Measurements from ENCODE around the gene SEBOX. TPM values are rescaled to one million over a fixed set of nuclear protein-coding genes. Genes with fewer than 3 reads are reported as not detected.
A peak's percentile ranks its signal among the peaks of the same experiment; 100 is the strongest.
"Not testable (repeated sequence)": the region's sequence is repeated elsewhere in the genome, so short reads cannot be mapped to it uniquely, and the experiment has no call there.

The SEBOX gene
- total and polyA plus RNA-seq, 5 donors: not detected

DNA sequence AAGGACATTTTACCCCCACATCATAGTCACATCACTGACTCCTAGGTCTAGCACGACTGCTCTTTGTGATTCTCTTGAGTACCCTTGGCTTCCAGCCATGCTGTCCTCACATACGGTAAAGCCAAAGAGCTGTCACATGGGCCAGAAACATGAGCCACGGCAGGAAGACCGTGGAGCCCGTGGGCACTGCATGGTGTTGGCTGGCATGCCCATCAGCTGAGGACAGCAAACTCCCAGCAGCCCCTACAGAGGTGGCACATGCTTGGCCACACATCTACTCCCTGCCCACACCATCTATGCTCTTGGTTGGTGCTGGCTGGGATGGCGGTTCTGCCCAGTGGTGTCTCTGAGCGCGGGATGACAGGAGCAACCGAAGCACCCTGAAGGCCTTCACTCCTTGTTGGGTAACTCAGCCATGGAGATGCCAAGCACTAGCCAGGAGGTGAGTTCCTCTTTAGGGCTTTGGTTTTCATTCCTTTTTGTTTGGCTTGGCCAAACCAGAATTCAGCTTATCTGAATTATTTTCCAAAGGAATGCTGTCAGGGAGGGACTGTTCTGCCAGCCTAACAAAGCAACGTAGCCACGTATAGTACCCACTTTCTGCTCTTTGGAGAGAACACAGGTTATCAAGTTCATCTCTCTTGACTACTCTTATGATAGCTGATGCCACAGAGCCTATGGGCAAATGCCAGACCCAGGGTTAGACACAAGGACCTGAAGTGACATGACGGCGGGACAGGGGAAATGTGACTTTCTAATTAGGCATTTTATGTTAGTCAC, 19.4 kb downstream of the SEBOX start:
- no peaks in the 10 kb centered on the region for H3K9me3 ChIP-seq (ENCODE audit: control insufficient read depth, low read length)
- H3K27me3 ChIP-seq (ENCODE audit: control insufficient read depth, insufficient read depth): no peaks in the 10 kb centered on the region
- no peak overlapping the region for H3K4me3 ChIP-seq (ENCODE audit: low read length)
- WGBS: 50% methylated on average over 13 of the region's 13 CpGs
- peak; percentile 9 to 49 for ATAC-seq
- intact Hi-C loops (cut with DNase I): no loop called here
- peaks cover 2% of the 10 kb centered on the region for H3K4me1 ChIP-seq (ENCODE audit: control insufficient read depth, insufficient read depth, low read length)
- DNase-seq: peak in 1 of 3 donors; percentile 58
- peak overlapping the region; percentile 5 for H3K27ac ChIP-seq (ENCODE audit: low read length)

DNA sequence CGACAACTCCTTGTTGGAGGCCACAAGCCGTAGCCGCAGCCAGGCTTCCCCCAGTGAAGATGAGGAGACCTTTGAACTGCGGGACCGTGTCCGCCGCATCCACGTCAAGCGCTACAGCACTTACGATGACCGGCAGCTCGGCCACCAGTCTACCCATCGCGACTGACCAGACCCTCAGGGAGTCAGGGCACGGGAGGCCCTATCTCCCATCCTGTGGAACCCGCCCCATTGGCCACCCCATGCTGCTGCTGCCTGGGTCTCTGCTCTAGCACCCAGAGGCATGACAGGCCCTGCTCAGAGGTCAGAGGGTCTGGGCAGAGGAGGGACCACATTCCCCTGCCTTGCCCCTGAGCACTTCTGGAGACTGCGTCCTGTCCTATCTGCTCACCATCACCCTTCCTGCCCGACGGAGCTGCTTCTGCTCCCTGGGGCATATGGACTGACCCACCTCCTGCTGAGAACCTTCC, 20.5 kb downstream of the SEBOX start:
- 81% methylated on average over 19 of the region's 19 CpGs for WGBS
- DNase-seq (no peak), ATAC-seq (peak in 1 of 2 donors; percentile 2)
- Histone ChIP-seq H3K27ac (ENCODE audit: low read length) (no peak overlapping the region), H3K27me3 (ENCODE audit: control insufficient read depth, insufficient read depth) (no peaks in the 10 kb centered on the region), H3K4me1 (ENCODE audit: control insufficient read depth, insufficient read depth, low read length) (peaks cover 2% of the 10 kb centered on the region), H3K4me3 (ENCODE audit: low read length) (no peak overlapping the region), H3K9me3 (ENCODE audit: control insufficient read depth, low read length) (no peaks in the 10 kb centered on the region)
- intact Hi-C loops (cut with DNase I): no loop called here

DNA sequence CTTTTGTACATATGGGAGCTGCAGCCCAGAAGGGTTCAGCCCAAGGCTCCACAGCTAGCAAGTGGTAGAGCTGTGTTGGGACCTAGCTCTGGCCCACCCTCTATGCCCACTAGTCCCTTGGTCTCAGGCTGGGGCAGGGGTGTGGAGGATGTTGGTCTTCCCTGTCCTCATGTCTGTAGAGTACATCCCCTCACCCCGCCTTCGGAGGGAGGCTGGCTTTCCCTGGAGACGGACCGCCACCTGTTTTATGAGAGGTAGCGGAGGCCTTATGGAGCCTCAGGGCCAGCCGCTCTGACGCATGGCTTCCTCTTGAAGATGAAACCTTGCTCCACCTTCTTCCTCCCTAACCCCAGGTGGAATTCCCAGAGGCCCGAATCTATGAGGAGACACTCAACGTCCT, 21.0 kb downstream of the SEBOX start:
- WGBS: 80% methylated on average over 9 of the region's 9 CpGs
- Histone ChIP-seq H3K4me1 (ENCODE audit: control insufficient read depth, insufficient read depth, low read length) (peaks cover 2% of the 10 kb centered on the region), H3K9me3 (ENCODE audit: control insufficient read depth, low read length) (no peaks in the 10 kb centered on the region), H3K27ac (ENCODE audit: low read length) (no peak overlapping the region), H3K27me3 (ENCODE audit: control insufficient read depth, insufficient read depth) (no peaks in the 10 kb centered on the region), H3K4me3 (ENCODE audit: low read length) (no peak overlapping the region)
- DNase-seq: no peak
- no peak for ATAC-seq
- intact Hi-C loops (cut with DNase I): no loop called here

DNA sequence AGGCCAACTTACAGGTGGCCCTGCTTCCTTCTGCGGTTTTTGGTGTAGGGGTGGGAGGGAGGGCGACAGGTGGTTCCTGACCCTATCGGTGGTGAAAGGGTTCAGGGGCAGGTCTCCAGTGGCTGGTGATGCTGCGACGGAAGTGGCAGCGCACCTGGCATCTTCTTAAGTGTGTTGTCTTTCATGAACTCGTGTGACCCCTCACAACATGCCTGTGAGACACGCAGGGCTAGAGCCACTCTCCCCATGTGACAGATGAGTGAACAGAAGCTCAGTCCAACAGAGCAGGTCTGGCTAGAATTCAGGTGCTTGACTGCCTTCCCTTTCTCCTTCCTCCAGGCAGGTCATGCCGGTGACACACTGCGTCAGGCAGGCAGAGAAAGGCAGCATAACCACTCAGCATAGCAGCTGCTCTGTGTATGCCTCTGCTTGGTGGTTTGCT, 21.5 kb downstream of the SEBOX start:
- no peaks in the 10 kb centered on the region for H3K9me3 ChIP-seq (ENCODE audit: control insufficient read depth, low read length)
- H3K27ac ChIP-seq (ENCODE audit: low read length): no peak overlapping the region
- no peaks in the 10 kb centered on the region for H3K27me3 ChIP-seq (ENCODE audit: control insufficient read depth, insufficient read depth)
- WGBS: 83% methylated on average over 10 of the region's 10 CpGs
- intact Hi-C loops (cut with DNase I): no loop called here
- H3K4me3 ChIP-seq (ENCODE audit: low read length): no peak overlapping the region
- no peak for DNase-seq
- no peak for ATAC-seq
- peaks cover 2% of the 10 kb centered on the region for H3K4me1 ChIP-seq (ENCODE audit: control insufficient read depth, insufficient read depth, low read length)

DNA sequence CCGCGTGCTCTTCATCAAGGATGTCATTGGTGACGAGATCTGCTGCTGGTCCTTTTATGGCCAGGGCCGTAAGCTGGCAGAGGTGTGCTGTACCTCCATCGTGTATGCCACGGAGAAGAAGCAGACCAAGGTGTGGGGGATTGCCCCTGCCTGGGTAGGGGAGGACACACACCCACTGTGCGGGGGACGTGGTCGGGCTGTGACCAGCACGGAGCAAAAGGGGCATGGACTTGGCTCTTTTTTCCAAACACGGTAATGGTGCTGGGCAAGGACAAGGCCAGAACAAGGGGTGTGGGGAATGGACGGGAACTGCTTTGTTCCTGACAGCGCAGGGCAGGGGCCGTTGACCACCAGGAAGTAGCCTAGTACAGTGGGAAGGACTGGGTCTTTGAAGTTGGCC, 22.7 kb downstream of the SEBOX start:
- Histone ChIP-seq H3K27ac (ENCODE audit: low read length) (no peak overlapping the region), H3K9me3 (ENCODE audit: control insufficient read depth, low read length) (no peaks in the 10 kb centered on the region), H3K4me1 (ENCODE audit: control insufficient read depth, insufficient read depth, low read length) (peaks cover 2% of the 10 kb centered on the region), H3K27me3 (ENCODE audit: control insufficient read depth, insufficient read depth) (no peaks in the 10 kb centered on the region), H3K4me3 (ENCODE audit: low read length) (no peak overlapping the region)
- no peak for DNase-seq
- intact Hi-C loops (cut with DNase I): no loop called here
- WGBS: 87% methylated on average over 14 of the region's 14 CpGs
- ATAC-seq: no peak

DNA sequence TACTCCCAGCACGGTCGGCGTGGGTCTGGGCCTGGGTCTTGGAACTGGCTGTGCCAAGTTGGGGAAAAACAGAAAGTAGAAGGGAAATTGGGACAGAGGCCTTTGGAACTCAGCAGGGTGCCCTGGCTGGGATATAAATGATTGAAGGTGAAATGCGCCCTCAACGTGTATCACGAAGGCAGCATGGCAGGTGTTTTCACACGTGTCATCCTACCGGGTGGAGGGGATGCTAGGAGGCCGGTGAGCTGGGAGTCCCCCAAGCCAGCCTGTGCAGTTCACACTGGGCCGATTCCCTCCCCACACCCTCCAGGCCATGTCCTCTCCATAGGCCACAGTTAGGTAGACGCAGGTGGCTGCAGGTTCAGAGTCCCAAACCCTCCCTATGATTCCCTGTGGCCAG, 23.5 kb downstream of the SEBOX start:
- intact Hi-C loops (cut with DNase I): no loop called here
- ATAC-seq: no peak
- Histone ChIP-seq H3K27me3 (ENCODE audit: control insufficient read depth, insufficient read depth) (no peaks in the 10 kb centered on the region), H3K4me3 (ENCODE audit: low read length) (no peak overlapping the region), H3K27ac (ENCODE audit: low read length) (no peak overlapping the region), H3K9me3 (ENCODE audit: control insufficient read depth, low read length) (no peaks in the 10 kb centered on the region), H3K4me1 (ENCODE audit: control insufficient read depth, insufficient read depth, low read length) (peaks cover 5% of the 10 kb centered on the region)
- no peak for DNase-seq
- 89% methylated on average over 11 of the region's 11 CpGs for WGBS

DNA sequence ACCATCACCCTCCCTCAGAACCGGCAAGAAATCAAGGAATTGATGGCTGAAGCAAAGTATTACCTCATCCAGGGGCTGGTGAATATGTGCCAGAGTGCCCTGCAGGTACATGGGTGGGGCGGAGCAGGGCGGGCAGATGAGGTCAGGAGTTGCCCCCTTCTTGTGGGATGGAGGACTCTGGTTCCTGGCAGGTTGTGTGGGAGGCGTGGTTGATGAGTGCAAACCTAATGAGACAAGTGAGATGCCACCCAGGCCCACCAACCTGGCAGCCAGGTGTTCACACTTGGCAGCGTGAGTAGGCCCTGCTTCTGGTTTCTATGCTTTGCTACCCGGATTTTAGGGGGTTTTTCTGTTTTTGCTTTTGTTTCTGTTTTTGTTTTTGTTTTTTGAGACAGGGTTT, 24.6 kb downstream of the SEBOX start:
- DNase-seq (no peak), ATAC-seq (no peak)
- Histone ChIP-seq H3K27me3 (ENCODE audit: control insufficient read depth, insufficient read depth) (no peaks in the 10 kb centered on the region), H3K27ac (ENCODE audit: low read length) (no peak overlapping the region), H3K4me1 (ENCODE audit: control insufficient read depth, insufficient read depth, low read length) (peaks cover 5% of the 10 kb centered on the region), H3K9me3 (ENCODE audit: control insufficient read depth, low read length) (no peaks in the 10 kb centered on the region), H3K4me3 (ENCODE audit: low read length) (no peak overlapping the region)
- WGBS: 89% methylated on average over 6 of the region's 6 CpGs
- intact Hi-C loops (cut with DNase I): no loop called here

DNA sequence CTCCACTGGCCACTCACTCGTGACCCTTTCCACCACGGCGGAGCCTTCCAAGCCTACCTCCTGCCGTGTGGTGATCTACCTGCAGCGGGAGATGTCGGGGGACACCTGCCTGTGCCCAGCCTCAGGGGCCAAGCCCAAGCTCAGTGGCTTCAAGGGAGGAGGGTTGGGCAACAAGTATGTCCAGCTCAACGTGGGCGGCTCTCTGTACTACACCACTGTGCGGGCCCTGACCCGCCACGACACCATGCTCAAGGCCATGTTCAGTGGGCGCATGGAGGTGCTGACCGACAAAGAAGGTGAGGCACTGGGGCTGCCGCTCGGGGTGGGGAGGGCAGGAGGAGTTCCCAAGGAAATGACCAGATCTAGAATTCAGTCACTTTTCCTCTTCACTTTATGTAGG, 25.6 kb downstream of the SEBOX start:
- DNase-seq (no peak), ATAC-seq (no peak)
- 88% methylated on average over 15 of the region's 15 CpGs for WGBS
- H3K27me3 ChIP-seq (ENCODE audit: control insufficient read depth, insufficient read depth): no peaks in the 10 kb centered on the region
- no peaks in the 10 kb centered on the region for H3K9me3 ChIP-seq (ENCODE audit: control insufficient read depth, low read length)
- intact Hi-C loops (cut with DNase I): no loop called here
- peaks cover 7% of the 10 kb centered on the region for H3K4me1 ChIP-seq (ENCODE audit: control insufficient read depth, insufficient read depth, low read length)
- no peak overlapping the region for H3K4me3 ChIP-seq (ENCODE audit: low read length)
- H3K27ac ChIP-seq (ENCODE audit: low read length): no peak overlapping the region

DNA sequence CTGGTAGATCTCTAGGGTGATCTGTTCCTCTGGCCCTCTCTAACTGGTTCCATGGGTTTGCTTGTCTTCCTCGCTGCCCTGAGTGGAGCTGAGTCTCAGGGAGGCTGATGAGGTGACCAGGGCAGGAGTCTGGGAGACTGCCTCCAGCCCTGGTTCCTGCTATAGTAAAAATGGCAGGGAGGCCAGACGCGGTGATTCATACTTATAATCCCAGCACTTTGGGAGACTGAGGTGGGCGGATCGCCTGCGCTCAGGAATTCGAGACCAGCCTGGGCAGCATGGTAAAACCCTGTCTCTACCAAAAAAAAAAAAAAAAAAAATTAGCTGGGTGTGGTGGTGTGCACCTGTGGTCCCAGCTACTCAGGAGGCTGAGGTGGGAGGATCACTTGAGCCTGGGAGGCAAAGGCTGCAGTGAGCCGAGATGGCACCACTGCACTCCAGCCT, 26.2 kb downstream of the SEBOX start:
- H3K9me3 ChIP-seq (ENCODE audit: control insufficient read depth, low read length); H3K27me3 ChIP-seq (ENCODE audit: control insufficient read depth, insufficient read depth); ATAC-seq; DNase-seq; H3K4me3 ChIP-seq (ENCODE audit: low read length); intact Hi-C loops (cut with DNase I): not testable (repeated sequence)
- H3K27ac ChIP-seq (ENCODE audit: low read length): peak overlapping the region; percentile 81
- WGBS: 78% methylated on average over 8 of the region's 8 CpGs
- peaks cover 11% of the 10 kb centered on the region for H3K4me1 ChIP-seq (ENCODE audit: control insufficient read depth, insufficient read depth, low read length)

DNA sequence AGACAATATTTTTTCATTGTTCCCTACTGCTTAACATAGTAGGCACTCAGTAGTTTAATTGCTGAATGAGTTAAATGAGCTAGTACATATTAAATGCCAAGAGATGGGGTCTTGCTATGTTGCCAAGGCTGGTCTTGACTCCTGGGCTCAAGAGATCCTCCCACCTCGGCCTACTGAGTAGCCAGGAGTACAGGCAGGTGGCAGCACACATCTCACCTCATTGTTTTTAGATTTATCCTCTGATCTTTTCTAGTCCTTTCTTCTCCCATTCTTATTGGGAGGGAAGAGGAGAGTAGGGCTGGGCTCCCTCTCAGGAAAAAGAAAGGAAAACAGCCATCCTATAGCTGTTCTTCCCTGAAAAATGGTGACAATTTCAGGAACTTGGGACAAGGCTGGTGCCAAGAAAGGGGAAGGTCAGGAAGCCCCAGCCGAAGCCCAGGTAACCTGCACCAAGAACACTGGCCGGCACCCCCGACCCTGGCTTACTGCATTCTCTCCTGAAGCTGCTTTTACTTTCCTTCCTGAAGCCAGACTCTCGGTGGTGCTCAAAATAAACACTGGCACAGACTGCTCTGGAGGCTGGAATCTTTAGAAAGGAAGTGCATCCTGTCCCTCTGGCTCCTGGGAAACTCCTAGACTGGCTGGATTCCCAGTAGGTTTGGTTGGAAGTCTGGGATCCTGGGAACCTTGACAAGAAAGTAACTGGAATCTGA, 26.8 kb downstream of the SEBOX start:
- peak overlapping the region; percentile 8 for H3K4me3 ChIP-seq (ENCODE audit: low read length)
- H3K9me3 ChIP-seq (ENCODE audit: control insufficient read depth, low read length): no peaks in the 10 kb centered on the region
- H3K4me1 ChIP-seq (ENCODE audit: control insufficient read depth, insufficient read depth, low read length): peaks cover 11% of the 10 kb centered on the region
- intact Hi-C loops (cut with DNase I): no loop called here
- no peaks in the 10 kb centered on the region for H3K27me3 ChIP-seq (ENCODE audit: control insufficient read depth, insufficient read depth)
- 55% methylated on average over 5 of the region's 5 CpGs for WGBS
- H3K27ac ChIP-seq (ENCODE audit: low read length): peak overlapping the region; percentile 81
- DNase-seq (peak in 1 of 3 donors; percentile 64), ATAC-seq (peak in 1 of 2 donors; percentile 5)

Data from right cardiac atrium (tissue), 5 donors.